ENCODE data around the gene PTPN11.

The PTPN11 gene

DNA sequence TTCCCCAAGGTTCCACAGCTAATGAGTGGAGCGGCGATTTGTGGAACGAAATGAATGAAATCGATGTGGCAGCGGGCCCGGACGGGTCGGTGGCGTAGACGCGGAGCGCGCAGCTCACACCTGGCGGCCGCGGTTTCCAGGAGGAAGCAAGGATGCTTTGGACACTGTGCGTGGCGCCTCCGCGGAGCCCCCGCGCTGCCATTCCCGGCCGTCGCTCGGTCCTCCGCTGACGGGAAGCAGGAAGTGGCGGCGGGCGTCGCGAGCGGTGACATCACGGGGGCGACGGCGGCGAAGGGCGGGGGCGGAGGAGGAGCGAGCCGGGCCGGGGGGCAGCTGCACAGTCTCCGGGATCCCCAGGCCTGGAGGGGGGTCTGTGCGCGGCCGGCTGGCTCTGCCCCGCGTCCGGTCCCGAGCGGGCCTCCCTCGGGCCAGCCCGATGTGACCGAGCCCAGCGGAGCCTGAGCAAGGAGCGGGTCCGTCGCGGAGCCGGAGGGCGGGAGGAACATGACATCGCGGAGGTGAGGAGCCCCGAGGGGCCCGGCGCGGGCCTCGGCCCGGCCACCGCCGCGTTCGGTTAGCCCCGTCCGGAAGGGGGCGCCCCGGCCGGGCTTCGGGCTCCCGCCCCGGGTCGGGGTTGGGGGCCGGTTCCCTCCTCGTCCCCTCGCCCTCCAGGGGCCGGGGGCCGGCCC lies at the start of gene PTPN11:
TSS of gene PTPN11 (plus strand) at position 340 of the 689 bp plus-strand sequence. CDS start at position 505, 165 bp downstream.
- TF ChIP-seq CTCF (conservative IDR thresholded peaks at IDR 0.05; ENCODE audit: low read depth, low read length) = peak; percentile 47
- peak within 1 kb of the TSS; percentile 93 for H3K4me3 ChIP-seq (ENCODE audit: low read length)
- DNase-seq (ENCODE audit: low read depth) = no peak

DNA sequence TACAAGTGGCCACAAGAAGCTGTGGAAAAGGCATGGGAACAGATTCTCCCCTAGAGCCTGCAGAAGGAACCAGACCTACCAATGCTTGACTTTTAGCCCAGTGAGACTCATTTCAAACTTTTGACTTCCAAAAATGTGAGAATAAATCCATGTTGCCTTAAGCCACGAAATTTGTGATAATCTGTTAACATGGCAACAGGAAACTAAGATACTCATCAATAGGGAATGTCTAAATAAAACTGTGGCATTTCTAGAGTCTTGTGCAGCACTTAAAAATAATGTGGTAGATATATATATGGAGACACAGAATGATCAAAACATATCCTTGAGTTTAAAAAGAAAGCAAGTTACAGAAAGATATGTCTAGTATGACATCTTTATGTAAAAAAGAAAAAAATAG lies 48.5 kb upstream of the PTPN11 start:
- no peak for TF ChIP-seq CTCF (conservative IDR thresholded peaks at IDR 0.05; ENCODE audit: low read depth, low read length)
- no peak for DNase-seq (ENCODE audit: low read depth)
- H3K4me3 ChIP-seq (ENCODE audit: low read length) = no peak overlapping the region

GRCh38 chr12:112370868-112371510 lies 47.8 kb upstream of the PTPN11 start:
- H3K4me3 ChIP-seq (ENCODE audit: low read length) = no peak overlapping the region
- no peak for TF ChIP-seq CTCF (conservative IDR thresholded peaks at IDR 0.05; ENCODE audit: low read depth, low read length)
- DNase-seq (ENCODE audit: low read depth) = no peak

GRCh38 chr12:112374166-112374740 lies 44.5 kb upstream of the PTPN11 start:
- no peak for DNase-seq (ENCODE audit: low read depth)
- no peak overlapping the region for H3K4me3 ChIP-seq (ENCODE audit: low read length)
- no peak for TF ChIP-seq CTCF (conservative IDR thresholded peaks at IDR 0.05; ENCODE audit: low read depth, low read length)

DNA sequence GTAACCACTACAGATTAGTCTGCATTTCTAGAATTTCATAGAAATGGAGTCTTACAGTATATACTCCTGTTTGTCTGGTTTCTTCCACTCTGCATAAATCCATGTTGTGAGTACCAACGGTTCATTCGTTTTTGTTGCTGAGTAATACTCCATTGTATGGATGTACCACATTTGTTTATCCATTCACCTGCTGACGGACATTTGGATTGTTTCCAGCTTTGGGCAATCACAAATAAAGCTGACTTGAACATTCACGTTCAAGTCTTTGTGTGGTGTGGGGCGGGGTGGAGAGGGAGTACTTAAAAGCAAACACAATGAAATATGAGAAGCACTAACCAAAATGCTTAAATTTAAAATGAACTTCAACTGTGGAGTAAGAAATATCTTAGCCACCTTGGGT lies 43.6 kb upstream of the PTPN11 start:
- DNase-seq (ENCODE audit: low read depth) = no peak
- TF ChIP-seq CTCF (conservative IDR thresholded peaks at IDR 0.05; ENCODE audit: low read depth, low read length) = no peak
- H3K4me3 ChIP-seq (ENCODE audit: low read length) = no peak overlapping the region

DNA sequence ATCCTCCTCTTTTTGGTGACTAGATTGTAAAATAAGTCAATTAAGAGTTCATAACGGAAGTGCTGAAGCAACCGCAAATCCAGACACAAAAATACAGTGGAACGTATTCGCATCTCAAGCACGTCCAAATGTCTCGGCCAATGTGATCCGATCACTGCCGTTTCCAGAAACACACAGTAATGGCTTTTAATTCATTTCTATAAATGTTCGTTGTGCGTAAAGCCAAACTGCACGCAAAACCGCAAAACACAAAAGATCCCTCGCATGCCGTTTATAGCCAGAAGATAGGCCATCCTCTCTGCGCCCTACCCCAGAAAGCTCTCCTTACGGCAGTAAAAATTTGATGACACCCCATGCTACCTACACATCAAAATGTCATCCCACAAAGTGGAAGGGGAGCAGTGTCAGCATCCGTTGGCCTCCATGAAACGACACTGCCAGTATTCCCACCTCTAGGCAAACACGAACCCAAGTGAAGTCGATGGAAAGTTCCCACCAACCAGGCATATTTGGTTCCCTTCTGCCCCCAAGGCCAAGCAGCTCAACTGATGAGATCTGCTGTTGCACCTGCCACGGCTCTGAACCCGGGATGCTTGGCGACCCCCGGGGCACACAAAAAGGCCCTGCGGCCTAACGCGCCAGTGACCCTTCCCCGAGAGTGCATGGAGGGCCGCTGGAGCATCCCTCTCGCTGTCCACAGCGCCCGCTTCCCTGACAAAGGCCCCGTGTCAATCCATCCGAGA lies 37.9 kb upstream of the PTPN11 start:
- peak overlapping the region; percentile 75 for H3K4me3 ChIP-seq (ENCODE audit: low read length)
- DNase-seq (ENCODE audit: low read depth) = no peak
- TF ChIP-seq CTCF (conservative IDR thresholded peaks at IDR 0.05; ENCODE audit: low read depth, low read length) = no peak
